ENCODE data around the gene UBE2J1. TPM values are rescaled to one million over a fixed set of nuclear protein-coding genes. Genes with fewer than 3 reads are reported as not detected.

Gene UBE2J1
- total and polyA plus RNA-seq, 9 of the 15 experiments (the other 6 are each of a cell fraction or from before 2014, with no cell fraction given) = 11.6 to 32.6 (median 22.0) TPM

- TF ChIP-seq RBM25 (IDR thresholded peaks at IDR 0.05; ENCODE audit: low read depth, low read length, severe bottlenecking) (peak; percentile 24), EHMT2 (IDR thresholded peaks at IDR 0.05) (no peak), ZBTB2 (IDR thresholded peaks at IDR 0.05) (no peak), HLTF (IDR thresholded peaks at IDR 0.05) (peak; percentile 99), ETV6 (IDR thresholded peaks at IDR 0.05; ENCODE audit: borderline replicate concordance in 1 of 2, low read depth in 2 of 2, low read length in 1 of 2) (no peak), ETV6 (CRISPR knock-in tag; IDR thresholded peaks at IDR 0.05; ENCODE audit: borderline replicate concordance) (no peak), MAFG (tag; conservative IDR thresholded peaks at IDR 0.05) (no peak), BRD4 (IDR thresholded peaks at IDR 0.05) (no peak)
- TF ChIP-seq, protein P1, sequence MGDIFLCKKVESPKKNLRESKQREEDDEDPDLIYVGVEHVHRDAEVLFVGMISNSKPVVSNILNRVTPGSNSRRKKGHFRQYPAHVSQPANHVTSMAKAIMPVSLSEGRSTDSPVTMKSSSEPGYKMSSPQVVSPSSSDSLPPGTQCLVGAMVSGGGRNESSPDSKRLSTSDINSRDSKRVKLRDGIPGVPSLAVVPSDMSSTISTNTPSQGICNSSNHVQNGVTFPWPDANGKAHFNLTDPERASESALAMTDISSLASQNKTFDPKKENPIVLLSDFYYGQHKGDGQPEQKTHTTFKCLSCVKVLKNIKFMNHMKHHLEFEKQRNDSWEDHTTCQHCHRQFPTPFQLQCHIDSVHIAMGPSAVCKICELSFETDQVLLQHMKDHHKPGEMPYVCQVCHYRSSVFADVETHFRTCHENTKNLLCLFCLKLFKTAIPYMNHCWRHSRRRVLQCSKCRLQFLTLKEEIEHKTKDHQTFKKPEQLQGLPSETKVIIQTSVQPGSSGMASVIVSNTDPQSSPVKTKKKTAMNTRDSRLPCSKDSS (IDR thresholded peaks at IDR 0.05; ENCODE audit: low read depth, partially characterized antibody) = peak; percentile 75
Measured at GRCh38 chr6:89320012-89320559, 32.4 kb downstream of the UBE2J1 start (continued).

DNA sequence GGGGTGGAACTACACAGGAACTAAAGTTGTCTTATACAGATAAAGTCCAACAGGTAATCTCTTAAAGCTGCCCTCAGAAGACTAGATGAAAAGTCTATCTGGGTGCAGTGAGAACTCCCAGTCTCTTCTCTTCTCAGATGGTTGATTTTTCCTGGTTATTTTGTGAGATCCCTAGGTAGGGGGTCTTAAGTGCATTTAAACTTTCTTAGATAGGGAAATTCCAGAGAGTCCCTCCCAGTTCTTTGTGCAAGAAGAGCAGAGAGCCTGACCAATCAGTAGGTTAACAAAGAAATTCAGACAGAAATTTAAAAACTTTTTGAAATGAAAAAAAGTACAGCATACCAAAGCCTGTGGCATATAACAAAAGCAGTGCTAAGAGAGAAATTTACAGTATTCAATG, 35.5 kb downstream of the UBE2J1 start:
- ChIA-PET CTCF (ENCODE audit: low intra/inter-chr PET ratio) (interaction anchor here (0.7 kb wide), 1 partner anchor 242 kb away, joined by 3 read pairs; no protein-coding TSS in a partner anchor), POLR2A (no interaction called here)
- H2AFZ ChIP-seq (ENCODE audit: low read depth, low read length) = no peak overlapping the region
- H3K9me3 ChIP-seq (replicated peaks; ENCODE audit: control insufficient read depth, insufficient read depth, low read depth, low read length) = peaks cover 8% of the 10 kb centered on the region
- no peak for DNase-seq (ENCODE audit: extremely low read depth in 1 of 4, low spot score in 3 of 4)
- no peak overlapping the region for H3K9ac ChIP-seq (ENCODE audit: insufficient read depth in 1 of 2, low read depth in 2 of 2, low read length in 2 of 2)
- in situ Hi-C loops (cut with MboI) = no loop called here
- H3K79me2 ChIP-seq (ENCODE audit: control insufficient read depth, insufficient read depth, low read length) = no peaks in the 10 kb centered on the region
- H3K4me2 ChIP-seq (ENCODE audit: insufficient read depth, low read length) = no peak overlapping the region
- H4K20me1 ChIP-seq (replicated peaks; ENCODE audit: control insufficient read depth, insufficient read depth, low read length) = no peaks in the 10 kb centered on the region
- peaks cover 0 to 9% of the 10 kb centered on the region in 2 experiments; a peak in 3 of 5 replicates for H3K4me1 ChIP-seq (replicated peaks in 1 of 2; ENCODE audit: control insufficient read depth in 2 of 2, insufficient read depth in 2 of 2, low read length in 2 of 2)
- no peak overlapping the region for H3K27ac ChIP-seq (ENCODE audit: extremely low read depth, low read depth, low read length)
- no TSS peak for BruUV-seq (replicated peaks)
- H3K9me1 ChIP-seq (ENCODE audit: control insufficient read depth, insufficient read depth, low read length) = no peaks in the 10 kb centered on the region
- no peaks in the 10 kb centered on the region for H3K36me3 ChIP-seq (ENCODE audit: control insufficient read depth, insufficient read depth, low read length)
- H3K4me3 ChIP-seq = no peak overlapping the region
- FAIRE-seq = no peak
- intact Hi-C loops (cut with micrococcal nuclease) = no loop called here
- ATAC-seq = no peak
- no peaks in the 10 kb centered on the region for H3K27me3 ChIP-seq (ENCODE audit: control insufficient read depth in 2 of 2, insufficient read depth in 2 of 2, low read length in 2 of 2)
- TF ChIP-seq FOXP4 (CRISPR knock-in tag; IDR thresholded peaks at IDR 0.05; ENCODE audit: borderline replicate concordance) (no peak), GATA2 (CRISPR knock-in tag; IDR thresholded peaks at IDR 0.05) (no peak), SETDB1 (IDR thresholded peaks at IDR 0.05; ENCODE audit: low read length) (no peak), PCBP1 (IDR thresholded peaks at IDR 0.05; ENCODE audit: low read depth, low read length, poor library complexity, severe bottlenecking) (no peak), ZBTB5 (IDR thresholded peaks at IDR 0.05) (no peak), ZFPM2 (CRISPR knock-in tag; IDR thresholded peaks at IDR 0.05) (no peak)
